ENCODE data around the gene VRK1.

The VRK1 gene

DNA sequence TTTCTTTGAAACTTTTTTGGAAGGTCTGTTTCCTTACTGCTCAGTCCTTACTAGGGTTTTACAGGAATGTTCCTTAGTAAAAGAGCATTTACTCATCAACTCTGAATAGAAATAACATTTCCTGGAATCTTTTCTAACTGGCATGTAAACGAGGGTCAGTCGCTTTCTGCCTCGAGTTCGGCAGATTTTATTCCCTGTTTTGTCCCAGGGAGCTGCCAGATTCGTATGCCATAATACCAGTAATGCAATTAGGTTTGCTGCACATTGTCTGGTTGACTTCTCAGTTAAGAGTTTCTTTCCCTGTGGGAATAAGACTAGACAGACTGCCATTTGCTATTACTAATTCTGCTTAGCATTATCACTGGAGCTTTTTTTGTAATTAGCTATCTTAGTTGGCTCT, 91.9 kb downstream of the VRK1 start:
- no peak for DNase-seq

DNA sequence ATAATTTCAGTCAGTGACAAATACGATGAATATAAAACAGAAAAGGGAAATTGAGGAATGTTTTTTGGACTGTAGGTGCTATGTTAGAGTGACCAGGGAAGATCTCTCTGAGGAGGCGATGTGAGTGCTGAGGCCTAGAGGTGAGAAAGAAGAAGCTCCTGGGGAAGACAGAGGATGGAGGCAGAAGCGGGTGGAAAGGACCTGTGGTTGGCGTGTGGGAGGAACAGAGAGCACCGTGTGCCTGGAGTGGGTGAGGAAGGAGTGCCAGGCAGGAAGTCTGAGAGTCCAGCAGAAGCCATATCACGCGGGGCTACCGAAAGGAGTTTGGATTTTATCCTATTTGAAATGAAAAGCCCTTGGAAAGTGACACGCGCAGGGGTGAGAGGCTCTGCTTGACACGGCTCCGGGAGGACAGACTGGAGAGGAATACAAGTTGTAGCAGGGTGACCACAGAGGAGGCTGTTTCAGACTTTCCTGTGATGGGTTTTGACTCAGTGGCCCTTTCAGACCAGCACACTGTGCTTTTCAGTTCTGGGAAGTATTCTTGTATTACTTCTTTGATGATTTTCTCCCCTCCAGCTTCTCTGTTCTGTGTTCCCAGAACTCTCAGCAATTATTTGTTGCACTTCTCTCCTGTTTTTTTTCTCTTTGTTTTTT, 96.9 kb downstream of the VRK1 start:
- DNase-seq = no peak

DNA sequence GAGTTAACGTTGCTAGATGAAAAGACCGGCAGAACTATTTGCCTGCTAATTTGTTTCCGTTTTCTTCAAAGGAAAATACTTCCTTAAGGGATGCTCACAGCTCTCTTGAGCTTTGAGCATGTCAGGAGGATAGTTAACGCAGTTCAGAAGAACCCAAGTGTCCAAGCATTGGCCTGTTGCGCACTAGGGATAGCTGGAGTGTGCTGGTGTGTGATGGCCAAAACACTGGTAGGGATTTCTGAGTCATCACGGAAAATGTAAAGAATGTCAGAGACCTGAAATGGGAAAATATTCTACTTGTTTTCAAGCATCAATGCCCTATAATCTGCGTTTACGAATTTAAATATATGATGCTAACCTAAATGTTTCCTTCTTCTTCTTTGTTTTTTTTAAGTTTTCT, 97.8 kb downstream of the VRK1 start:
- DNase-seq = no peak

DNA sequence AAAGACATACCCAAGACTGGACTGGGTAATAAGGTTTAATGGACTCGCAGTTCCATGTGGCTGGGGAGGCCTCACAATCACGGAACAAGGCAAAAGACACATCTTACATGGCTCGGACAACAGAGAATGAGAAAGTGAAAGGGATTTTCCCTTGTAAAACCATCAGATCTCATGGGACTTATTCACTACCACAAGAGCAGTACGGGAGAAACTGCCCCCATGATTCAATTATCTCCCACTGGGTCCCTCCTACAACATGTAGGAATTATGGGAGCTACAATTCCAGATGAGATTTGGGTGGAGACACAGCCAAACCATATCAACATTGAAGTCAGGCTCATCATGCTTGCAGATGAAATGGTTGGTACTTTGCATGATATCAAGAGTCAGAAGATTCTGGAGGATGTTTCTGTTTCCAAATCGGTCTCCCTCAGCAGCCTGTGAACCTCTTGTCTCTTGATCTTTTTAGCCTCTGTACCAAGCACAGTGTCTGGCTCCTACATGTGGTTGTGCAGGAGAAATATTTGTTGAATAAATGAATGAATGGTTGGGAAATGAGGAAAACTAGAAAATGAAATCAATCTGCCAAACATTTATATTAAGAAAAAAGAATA, 98.6 kb downstream of the VRK1 start:
- no peak for DNase-seq

DNA sequence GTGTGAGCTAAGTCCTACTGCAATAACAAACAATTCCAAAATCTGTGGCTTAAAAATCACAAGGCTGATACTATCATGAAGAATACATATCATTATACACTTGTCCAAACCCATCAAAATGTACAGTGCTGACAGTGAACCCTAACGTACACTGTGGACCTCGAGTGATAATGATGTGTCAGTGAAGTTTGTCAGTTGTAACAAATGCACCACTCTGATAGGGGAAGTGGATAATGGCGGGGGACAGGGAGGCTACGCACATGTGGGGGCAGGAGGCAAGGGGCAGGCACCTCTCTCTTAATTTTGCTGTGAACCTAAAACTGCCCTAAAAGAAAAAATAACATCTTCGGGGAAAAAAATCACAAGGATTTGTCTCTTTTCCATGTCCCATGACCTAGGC, 100.0 kb downstream of the VRK1 start:
- DNase-seq = no peak

DNA sequence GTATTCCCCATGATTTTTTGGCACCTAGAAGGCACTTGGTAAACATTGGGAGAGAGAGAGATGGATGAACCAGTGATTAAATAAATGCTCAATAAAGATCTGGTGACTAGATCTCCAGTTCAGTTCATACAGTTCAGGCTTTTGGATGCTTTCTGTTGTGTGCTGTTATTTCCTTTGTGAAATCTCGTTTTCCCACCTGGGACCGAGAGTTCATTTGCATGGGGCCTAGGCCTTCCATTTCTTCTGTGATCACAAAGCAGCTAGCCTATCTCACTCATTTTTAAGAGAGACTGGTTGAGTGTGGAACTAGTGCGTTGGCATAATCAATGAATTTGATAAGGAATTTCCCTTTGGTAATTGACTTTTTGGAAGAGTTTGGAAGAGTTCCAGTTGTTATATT, 104.0 kb downstream of the VRK1 start:
- no peak for DNase-seq

DNA sequence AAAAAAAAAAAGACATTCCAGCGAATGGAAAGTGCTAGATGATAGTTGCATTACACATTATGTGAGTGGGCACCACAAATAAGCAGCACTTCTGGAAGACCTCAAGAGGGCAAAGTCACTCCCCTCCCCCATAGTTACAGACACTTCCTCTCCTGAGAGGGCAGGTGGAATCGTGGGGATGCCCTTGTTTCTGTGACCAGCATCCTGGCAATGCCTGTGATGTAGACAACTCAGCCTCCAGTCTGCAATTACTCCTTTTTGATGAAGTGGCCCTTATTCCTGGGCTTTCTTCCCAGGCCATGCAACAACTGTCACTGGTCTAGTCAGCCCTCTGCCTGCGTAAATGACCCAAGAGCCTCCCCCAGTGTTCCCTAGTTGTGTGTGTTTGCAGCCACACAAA, 104.8 kb downstream of the VRK1 start:
- DNase-seq = no peak

DNA sequence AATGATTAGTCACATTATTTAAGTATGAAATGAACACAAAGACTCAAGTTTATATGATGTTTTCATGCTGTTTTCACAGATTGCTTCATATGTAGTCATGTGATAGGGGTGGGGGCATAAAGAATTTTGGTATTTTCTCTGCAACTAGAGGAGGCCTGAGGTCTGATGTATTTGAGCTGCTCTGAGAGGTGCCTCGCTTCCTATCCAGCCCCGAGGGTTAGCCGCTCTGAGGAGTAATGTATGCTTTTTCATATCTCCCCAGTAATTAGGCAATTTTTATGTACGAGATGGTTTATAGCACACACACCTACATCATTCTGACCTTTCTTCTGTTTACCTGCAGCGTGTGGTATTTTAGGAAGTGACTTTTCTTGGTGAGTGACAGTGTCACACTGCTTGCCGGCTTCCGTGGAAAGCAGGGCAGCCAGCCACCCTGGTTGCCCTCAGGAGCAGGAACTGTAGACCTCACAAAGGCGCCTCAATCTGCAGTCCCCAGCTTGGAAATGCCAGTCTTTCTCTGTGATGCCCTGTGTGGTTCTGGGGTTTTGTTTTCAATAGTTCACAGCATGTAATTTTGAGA, 106.4 kb downstream of the VRK1 start:
- DNase-seq = no peak

DNA sequence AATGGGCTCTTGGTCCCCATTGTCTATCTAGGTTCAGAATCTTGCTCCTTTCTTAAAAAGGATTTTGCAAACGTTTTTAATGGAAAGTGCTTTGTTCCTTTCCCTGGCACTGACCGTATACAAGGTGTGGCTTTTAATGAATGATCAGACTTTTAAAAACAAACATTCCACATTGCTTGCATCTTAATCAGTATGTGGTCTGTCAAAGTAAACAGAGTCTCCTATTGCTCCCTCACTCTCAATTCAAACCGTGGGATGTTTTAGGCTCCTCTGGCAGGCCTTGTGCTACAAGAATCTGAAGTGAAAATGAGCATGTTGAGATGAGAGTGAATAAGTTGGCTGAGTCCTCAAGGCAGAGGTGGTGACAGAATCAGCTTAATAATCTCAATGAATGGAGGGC, 107.0 kb downstream of the VRK1 start:
- DNase-seq = no peak

DNA sequence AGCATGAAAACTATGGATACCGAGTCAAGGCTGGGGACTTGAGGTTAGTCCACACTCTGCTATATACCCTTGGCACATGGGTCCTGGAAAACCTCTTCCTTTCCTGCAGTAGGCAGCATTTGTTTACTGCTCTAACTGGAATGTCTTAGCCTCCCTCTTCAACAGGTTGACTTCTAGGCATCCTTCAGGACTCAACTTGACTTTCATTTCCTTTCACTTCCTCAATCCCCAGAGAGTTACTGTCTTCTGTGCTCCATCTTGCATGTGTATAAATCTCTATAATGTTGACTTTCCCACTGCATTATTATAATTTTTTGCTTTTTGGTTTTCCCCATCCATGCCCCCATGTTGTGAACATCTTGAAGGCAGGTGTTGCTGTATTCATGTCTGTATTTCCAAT, 107.9 kb downstream of the VRK1 start:
- DNase-seq = no peak

DNA sequence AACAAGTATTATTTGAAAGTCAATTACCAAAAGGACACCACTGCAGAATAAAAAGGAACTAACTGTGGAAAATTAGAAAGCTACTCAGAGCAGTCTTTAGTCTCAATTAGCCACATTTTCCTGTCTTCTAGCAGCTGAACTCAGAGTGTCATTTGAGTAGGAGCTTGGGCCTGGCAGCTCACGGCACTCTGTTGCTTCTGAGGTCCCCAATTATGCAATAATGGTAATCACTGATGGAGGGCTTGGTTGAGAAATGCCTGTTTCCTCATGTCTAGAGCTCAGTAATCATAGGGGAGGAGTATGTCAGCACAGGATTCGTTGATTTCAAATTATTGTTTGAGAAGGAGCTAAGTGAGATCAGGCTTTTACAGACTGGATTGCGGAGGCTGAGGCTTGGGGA, 108.6 kb downstream of the VRK1 start:
- DNase-seq = no peak

DNA sequence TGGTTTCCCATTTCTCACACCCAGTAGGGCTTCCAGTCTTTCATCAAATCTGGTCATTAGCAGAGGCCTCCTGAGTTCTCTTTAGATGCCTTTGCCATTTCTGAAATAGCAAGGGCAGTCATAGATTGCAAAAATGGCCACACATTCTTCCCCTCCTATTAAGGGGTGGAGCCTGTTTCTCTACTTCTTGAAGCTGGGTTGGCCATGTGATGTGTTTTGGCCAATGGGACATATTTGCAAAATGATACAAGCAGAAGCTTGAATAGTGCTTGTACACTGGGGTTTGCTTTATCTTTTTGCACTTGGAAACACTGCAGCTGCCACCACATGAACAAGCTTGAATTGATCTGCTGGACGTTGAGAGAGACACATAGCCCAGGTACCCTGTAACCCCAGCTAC, 109.3 kb downstream of the VRK1 start:
- no peak for DNase-seq

DNA sequence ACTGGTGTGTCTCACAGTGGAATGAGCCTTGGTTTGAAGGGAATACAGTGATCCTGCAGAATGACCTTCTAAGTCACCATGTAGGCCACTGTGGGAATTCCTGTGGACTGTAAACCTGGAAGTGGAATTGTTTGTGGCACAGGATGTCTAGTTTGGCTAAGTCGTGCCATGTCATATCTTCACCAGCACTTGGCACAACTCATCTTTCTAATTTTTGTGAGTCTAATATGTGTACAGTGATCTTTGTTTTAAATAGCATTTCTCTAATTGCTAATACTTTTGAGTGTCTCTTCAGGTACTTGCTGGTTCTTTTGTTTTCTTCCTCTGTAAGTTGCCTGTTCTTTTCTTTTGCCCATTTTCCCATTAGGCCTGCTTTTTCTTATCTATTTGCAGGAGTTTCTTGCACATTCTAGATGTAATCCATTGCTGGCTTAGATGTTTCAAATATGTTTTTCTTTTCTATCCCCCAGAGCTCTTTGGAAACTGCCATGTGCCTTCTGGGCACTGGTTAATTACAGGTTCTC, 112.7 kb downstream of the VRK1 start:
- DNase-seq = no peak

DNA sequence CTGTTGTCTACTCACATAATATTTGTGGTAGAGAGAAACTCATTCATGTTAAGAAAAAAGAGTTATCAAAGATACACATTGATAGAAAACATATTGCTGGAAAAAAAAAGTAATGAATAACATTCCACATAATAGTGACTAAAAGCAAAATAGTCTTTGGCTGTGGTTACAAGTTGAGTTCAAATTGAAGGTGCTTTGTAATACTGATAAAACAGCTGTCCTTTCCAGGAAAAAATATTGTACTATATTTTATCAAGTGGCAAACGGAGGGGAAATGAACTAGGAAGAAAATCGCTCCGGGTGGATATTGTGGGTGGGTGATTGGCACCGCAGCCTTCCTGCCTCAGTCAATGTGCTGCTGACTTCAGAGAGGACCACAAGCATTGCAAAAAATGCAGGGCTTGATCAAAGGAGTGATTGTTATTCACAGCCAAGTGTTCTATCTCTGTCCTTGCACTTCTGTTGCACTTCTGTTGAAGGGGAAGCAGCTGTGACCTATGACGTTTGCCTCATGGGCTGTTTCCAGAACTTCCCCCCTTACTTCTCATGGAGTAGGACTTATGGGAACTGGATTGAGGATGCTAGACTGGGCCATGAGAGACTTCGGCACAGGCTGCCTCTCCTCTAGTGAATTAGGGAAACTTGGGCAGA, 114.4 kb downstream of the VRK1 start:
- no peak for DNase-seq

DNA sequence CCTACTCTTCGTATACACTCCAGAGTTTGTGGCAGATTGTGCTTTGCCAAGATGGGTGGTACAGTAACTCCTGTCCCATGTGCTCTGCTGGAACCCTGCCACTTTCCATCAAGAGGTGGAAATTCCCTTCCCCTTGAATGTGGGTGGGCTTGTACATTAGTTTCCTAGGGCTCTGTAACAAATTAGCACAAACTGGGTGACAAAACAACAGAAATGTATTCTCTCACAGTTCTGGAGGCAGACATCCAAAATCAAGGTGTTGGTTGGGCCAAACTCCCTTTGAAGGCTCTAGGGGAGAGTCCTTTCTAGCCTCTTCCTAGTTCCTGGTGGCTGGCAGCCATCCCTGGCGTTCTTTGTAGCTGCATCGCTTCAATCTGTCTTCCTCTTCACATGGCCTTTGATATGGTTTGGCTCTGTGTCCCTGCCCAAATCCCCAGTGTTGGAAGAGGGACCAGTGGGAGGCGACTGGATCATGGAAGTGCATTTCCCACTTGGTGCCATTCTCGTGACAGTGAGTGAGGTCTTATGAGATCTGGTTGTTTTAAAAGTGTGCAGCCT, 117.5 kb downstream of the VRK1 start:
- DNase-seq = no peak

DNA sequence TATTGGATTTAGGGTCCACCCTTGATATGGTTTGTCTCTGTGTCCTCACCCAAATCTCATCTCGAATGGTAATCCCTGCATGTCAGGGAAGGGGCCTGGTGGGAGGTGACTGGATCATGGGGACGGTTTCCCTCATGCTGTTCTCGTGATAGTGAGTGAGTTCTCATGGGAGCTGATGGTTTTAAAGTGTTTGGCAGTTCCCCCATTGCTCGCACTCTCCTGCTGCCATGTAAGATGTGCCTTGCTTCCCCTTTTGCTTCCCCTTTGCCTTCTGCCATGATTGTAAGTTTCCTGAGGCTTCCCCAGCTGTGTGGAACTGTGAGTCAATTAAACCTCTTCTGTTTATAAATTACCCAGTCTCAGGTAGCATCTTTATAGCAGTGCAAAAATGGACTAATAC, 118.3 kb downstream of the VRK1 start:
- DNase-seq = no peak

DNA sequence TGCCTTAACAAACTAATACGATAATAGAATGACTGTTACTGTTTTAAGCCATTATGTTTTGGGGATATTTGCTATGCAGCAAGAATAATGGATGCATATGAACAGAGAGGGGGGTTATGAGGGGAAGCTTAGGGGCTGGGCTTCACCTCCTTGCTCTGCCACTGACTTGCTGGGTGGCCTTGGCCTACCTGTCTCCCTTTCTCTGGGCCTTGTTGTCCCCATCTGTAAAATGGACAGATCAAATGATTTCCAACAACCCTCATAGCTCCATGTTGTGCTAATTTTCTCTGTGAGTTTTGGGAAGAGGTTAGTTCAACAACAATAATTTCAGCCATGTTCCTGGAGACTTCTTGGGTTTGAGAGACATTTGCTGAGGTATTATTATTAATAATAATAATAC, 119.6 kb downstream of the VRK1 start:
- DNase-seq = no peak

DNA sequence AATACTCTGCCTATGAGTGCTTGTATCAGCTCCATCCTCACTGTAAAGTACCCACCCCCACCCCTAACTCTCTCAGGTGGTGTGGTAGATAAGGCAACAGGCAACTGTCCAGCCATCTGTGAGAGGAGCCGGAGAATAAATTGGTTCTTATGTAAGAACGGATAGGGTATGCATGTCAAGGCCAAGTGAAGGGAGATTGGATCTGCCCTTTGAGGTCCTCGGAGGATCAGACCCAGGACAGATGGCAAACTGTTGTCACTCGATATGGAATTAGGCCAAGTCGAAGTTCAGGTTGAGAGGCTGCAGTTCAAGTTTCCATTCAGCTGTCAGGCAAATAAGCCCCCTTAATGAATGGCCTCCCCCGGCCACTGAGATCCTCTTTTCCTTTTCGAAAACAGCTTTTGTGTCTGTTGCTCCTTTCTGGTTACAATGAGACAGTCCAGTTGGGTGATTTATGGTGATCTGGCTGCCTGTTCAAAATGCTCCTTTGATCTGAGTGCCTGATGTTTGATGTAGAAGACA, 120.3 kb downstream of the VRK1 start:
- DNase-seq = no peak

DNA sequence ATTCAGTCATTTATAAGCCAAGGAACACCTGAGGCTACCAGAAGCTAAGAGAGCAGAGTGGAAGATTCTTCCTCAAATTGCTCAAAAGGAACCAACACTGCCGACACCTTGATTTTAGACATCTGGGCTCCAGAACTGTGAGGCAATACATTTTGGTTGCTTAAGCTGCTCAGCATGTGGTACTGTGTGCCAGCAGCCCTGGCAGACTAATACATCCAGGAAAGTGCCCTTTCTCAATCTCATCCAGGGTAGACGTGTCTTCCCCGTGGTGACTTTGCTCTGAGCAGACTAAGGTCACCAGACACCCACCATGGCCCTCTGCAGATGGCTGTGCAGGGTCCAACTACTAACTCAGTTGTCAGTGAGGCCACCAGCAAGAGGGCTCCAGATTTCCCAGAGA, 122.8 kb downstream of the VRK1 start:
- DNase-seq = no peak

DNA sequence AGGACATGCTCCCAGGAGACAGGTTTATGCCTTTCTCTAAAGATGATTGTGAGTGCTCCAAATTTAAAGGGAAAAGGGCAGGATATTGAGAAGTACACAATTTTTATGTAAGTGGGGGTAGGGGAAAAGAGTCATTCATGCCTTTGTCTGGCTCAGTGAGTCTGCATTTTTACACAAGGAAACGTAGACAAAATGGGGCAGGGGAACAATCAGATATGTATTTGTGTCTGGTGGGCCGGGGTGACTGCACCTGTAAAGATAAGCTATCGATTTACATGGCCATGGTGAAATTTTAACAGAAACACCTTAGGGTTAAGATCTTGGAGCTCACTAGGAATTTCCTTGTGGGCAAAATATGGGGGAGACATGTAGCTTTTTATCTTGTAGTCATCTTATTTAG, 123.6 kb downstream of the VRK1 start:
- DNase-seq = no peak

DNA sequence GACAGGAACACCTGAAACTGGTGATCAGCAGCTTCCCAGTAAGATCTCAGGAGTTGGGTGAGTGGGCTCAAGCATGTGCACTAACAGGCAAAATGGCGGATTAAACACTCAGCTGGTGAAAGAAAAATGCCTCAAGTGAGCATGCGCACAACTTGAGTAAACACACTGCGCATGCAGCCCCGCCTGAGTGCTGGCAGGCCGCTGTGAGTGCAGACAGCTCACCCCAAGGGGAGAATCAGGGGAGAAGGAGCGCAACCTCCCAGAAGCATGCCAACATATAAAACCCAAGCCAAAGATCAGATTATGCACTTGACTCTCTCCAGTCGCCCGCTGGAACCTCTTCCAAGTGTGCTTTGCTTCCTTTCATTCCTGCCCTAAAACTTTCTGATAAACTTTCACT, 125.8 kb downstream of the VRK1 start:
- DNase-seq = no peak

DNA sequence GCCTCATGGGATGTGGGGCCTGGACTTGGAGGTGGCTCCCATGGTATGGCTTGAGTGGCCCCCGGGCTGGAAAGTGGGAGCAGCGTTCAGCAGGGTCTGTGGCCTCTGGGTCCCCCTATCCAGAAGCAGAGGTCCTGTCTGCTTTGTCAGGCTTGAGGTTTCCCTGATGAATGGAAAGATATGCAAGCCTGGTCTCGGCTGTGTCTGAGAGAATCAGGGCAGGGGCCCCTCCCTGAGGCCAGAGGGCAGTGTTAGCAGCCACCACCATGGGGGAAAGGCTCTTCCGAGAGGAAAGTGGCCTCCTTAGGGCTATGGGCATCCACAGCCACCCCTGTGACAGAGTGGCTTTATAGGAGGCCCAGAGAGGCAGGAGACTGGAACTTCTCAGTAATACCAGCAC, 128.2 kb downstream of the VRK1 start:
- no peak for DNase-seq

DNA sequence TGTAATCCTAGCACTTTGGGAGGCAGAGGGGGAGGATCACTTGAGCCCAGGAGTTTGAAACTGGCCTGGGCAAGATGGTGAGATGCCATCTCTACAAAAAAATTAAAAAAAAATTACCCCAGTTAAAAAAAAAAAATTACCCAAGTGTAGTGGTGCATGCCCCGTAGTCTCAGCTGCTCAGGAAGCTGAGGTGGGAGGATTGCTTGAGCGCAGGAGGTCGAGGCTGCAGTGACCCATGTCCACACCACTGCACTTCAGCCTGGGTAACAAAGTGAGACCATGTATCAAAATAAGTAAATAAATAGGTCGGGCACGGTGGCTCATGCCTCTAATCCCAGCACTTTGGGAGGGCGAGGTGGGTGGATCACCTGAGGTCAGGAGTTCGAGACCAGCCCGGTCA, 128.8 kb downstream of the VRK1 start:
- DNase-seq = no peak

Data from activated gamma-delta T cell (primary cell).